Upper lobe of left lung (tissue), 6 donors: ENCODE measurements around the gene SCFD2. TPM values are rescaled to one million over a fixed set of nuclear protein-coding genes. Genes with fewer than 3 reads are reported as not detected.

ENCODE experiments used
- ATAC-seq, 2 donors: fragments of 200-7000 bp; cut with Tn5 transposase; one replicate each; pipeline ENCODE4 v1.9.1; 2022; ENCODE audit warnings: mild to moderate bottlenecking in 2 of 2, moderate library complexity in 2 of 2; ENCODE audit not compliant: low FRiP score in 2 of 2
- DNase-seq, 2 donors: peaks; one replicate each; pipeline ENCODE4 v3.0.0-alpha.2; 2019 to 2020
- H3K27ac ChIP-seq, 4 donors: fragments of 200-600 bp; sonication (generic); one replicate each; pipeline ENCODE4 v1.5.1; 2016 to 2019
- H3K27me3 ChIP-seq, 4 donors: fragments of 200-600 bp; sonication (generic); one replicate each; pipeline ENCODE4 v1.5.1; 2017 to 2019
- H3K36me3 ChIP-seq, 4 donors: fragments of 200-600 bp; sonication (generic); one replicate each; pipeline ENCODE4 v1.5.1; 2016 to 2019
- H3K4me1 ChIP-seq, 4 donors: fragments of 200-600 bp; sonication (generic); one replicate each; pipeline ENCODE4 v1.5.1; 2018 to 2019
- H3K4me3 ChIP-seq, 4 donors: fragments of 200-600 bp; sonication (generic); one replicate each; pipeline ENCODE4 v1.5.1; 2017 to 2019; ENCODE audit warnings: mild to moderate bottlenecking in 2 of 4, moderate library complexity in 1 of 4
- H3K9me3 ChIP-seq, 4 donors: fragments of 200-600 bp; sonication (generic); one replicate each; pipeline ENCODE4 v1.5.1; 2018 to 2019
- EP300 ChIP-seq, 4 donors: sonication (generic); formaldehyde crosslinking; IDR thresholded peaks; one replicate each; pipeline ENCODE4 v1.5.1; 2017; ENCODE audit warnings: antibody characterized with exemption in 4 of 4, control low read depth in 2 of 4
- POLR2A ChIP-seq, 4 donors: fragments of 450-650 bp; IDR thresholded peaks; one replicate each; pipeline ENCODE4 v1.5.1; 2016 to 2017; ENCODE audit warnings: antibody characterized with exemption in 4 of 4, mild to moderate bottlenecking in 2 of 4
- POLR2AphosphoS5 ChIP-seq, 2 donors: sonication (generic); formaldehyde crosslinking; IDR thresholded peaks; one replicate each; pipeline ENCODE4 v1.5.1; 2017; ENCODE audit warnings: antibody characterized with exemption in 2 of 2
- WGBS, 2 donors: methylation state at CpG; one replicate each; pipeline ENCODE4 v1.1.5; 2017 to 2018; 5-methylcytosine and 5-hydroxymethylcytosine counted together
- total RNA-seq, 6 donors: library from RNA; depleted of rRNA in 4 of 6; stranded (reverse); fragments of >200 nt in 4 of 6; gene quantifications; one replicate each; pipeline versions ENCODE4 v1.1.0 to v1.2.1, GENCODE V29; 2016 to 2021
- TF ChIP-seq, protein P1 (sequence below), 6 experiments: fragments of 450-650 bp in 4 of 6; fragments of 200-600 bp in 2 of 6; sonication (generic) in 2 of 6; IDR thresholded peaks; one replicate each; pipeline ENCODE4 v1.5.1; 2016 to 2019; ENCODE audit warnings: antibody characterized with exemption in 6 of 6
- donor health status: DM: no; HTN: no; CAD: no; lungs with moderate emphysema.
- donor health status: DM: no; HTN: yes; CAD: no; lungs with severe emphysema.

The SCFD2 gene
- total RNA-seq, 6 donors from 2014 or later, result 15.2 to 33.5 (median 20.0) TPM

DNA sequence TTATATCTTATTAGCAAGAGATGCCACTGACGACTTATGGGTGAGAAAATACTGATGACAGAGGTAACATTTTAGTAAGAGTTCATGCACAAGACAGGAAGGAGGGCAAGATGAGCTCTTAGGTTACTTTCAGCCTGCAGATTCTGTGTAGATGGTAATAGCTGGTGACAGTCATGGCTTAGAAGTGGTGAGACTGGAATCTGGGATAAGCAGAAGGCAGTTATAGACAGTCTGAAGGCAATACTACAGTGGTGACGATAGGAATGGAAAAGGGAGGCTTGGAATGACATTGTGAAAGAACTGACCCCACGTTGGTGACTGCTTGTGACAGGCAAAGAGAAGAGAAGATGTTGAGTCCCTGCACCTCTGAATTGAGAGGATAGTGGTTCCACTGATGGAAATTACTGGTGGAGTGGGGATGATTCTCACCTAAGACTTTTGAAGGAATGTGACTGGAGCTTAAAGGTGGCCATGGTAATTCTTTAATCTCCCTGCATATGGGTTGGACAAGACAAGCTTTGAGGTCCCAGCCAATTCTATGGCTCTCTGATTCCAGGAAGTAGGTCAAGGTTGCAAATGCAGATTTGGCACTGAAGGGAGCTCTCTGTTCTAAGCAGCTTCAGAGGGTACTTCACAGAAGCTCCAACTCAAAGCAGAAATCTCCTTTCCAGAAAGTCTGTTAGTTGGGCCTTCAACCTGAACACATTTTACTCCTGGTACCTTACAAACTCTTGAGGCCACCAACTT, 404.0 kb downstream of the SCFD2 start:
- Histone ChIP-seq H3K27ac (no peak overlapping the region), H3K36me3 (no peaks in the 10 kb centered on the region), H3K4me3 (no peak overlapping the region), H3K9me3 (no peaks in the 10 kb centered on the region), H3K27me3 (no peaks in the 10 kb centered on the region), H3K4me1 (peaks cover 0 to 11% (median 5%) of the 10 kb centered on the region in 4 donors)
- WGBS, 2 donors, result 93 to 95% methylated on average over 3 of the region's 3 CpGs
- DNase-seq, result no peak
- TF ChIP-seq POLR2AphosphoS5 (IDR thresholded peaks at IDR 0.05) (no peak), EP300 (IDR thresholded peaks at IDR 0.05) (no peak), POLR2A (IDR thresholded peaks at IDR 0.05) (no peak)
- TF ChIP-seq, protein P1, sequence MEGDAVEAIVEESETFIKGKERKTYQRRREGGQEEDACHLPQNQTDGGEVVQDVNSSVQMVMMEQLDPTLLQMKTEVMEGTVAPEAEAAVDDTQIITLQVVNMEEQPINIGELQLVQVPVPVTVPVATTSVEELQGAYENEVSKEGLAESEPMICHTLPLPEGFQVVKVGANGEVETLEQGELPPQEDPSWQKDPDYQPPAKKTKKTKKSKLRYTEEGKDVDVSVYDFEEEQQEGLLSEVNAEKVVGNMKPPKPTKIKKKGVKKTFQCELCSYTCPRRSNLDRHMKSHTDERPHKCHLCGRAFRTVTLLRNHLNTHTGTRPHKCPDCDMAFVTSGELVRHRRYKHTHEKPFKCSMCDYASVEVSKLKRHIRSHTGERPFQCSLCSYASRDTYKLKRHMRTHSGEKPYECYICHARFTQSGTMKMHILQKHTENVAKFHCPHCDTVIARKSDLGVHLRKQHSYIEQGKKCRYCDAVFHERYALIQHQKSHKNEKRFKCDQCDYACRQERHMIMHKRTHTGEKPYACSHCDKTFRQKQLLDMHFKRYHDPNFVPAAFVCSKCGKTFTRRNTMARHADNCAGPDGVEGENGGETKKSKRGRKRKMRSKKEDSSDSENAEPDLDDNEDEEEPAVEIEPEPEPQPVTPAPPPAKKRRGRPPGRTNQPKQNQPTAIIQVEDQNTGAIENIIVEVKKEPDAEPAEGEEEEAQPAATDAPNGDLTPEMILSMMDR (IDR thresholded peaks at IDR 0.05), result no peak
- ATAC-seq, result no peak

DNA sequence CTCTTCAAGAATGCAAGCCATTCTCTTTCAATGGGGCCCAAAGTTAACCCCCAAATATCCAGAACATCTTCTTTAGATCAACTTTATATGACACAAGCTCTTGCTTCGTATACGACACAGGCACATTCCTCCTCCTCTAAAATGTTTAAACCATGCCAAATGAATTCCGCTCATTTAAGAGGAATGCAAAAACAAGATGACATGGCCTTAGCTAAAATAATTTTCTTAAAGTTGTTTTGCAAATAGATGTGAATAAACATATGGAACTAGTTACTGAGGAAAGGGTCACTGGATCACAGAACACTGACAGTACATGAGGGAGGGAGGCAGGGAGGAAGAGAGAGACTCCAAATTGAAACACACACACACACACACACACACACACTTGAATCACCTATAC, 406.3 kb downstream of the SCFD2 start:
- Histone ChIP-seq H3K4me1 (peaks cover 0 to 11% (median 6%) of the 10 kb centered on the region in 4 donors), H3K27ac (no peak overlapping the region), H3K9me3 (no peaks in the 10 kb centered on the region), H3K36me3 (no peaks in the 10 kb centered on the region), H3K27me3 (no peaks in the 10 kb centered on the region), H3K4me3 (no peak overlapping the region)
- ATAC-seq (no peak), DNase-seq (no peak)
- no peak for TF ChIP-seq POLR2A (IDR thresholded peaks at IDR 0.05)
- no peak for TF ChIP-seq EP300 (IDR thresholded peaks at IDR 0.05)
- TF ChIP-seq POLR2AphosphoS5 (IDR thresholded peaks at IDR 0.05), result no peak
- TF ChIP-seq, protein P1 (IDR thresholded peaks at IDR 0.05), result no peak
- 85 to 87% methylated on average over 3 of the region's 3 CpGs for WGBS, 2 donors

DNA sequence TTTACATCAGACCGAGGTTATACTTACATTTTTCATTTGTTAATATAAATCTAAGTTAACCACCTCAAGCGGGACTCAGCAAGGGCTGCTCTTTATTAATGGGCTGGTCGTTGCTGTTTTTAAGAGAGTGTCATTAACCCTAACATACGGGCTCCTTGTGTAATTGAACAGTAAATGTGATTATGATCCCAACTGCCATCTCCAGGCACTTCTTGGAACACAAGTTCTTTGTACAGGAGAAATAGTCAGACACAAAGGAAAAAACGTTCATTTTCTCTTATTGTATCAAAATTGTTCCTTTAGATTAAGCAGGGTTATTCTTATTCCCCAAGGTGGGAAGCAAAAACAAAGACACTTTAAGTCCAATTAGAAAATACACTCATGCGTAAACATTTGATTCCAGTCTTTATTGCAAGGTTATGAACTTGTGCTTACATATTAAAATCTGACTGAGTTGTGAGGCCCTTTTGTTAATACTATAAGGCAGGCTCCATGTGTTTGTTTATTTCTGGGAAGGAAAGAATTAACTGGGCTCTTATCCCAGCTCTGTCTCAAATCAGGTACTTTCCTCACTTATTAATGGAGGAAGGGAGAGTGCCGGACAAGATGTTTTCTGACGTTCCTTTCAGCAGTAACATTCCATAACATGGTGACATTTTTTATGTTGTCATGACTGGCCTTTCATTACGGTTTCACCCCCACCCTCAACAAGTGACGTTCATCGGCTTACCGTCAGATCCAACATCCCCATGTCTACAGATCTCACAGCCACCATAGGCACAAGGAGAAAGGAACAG, 407.8 kb downstream of the SCFD2 start:
- H3K27ac ChIP-seq, result no peak overlapping the region
- TF ChIP-seq POLR2A (IDR thresholded peaks at IDR 0.05) (no peak), POLR2AphosphoS5 (IDR thresholded peaks at IDR 0.05) (no peak), EP300 (IDR thresholded peaks at IDR 0.05) (no peak)
- TF ChIP-seq, protein P1 (IDR thresholded peaks at IDR 0.05), result no peak
- H3K36me3 ChIP-seq, result no peaks in the 10 kb centered on the region
- H3K4me3 ChIP-seq, result no peak overlapping the region
- DNase-seq (no peak), ATAC-seq (no peak)
- H3K4me1 ChIP-seq, result peaks cover 0 to 11% (median 6%) of the 10 kb centered on the region in 4 donors
- H3K9me3 ChIP-seq, result no peaks in the 10 kb centered on the region
- 49 to 51% methylated on average over 12 of the region's 12 CpGs for WGBS, 2 donors
- H3K27me3 ChIP-seq, result no peaks in the 10 kb centered on the region

- Histone ChIP-seq H3K4me3 (no peak overlapping the region), H3K36me3 (no peaks in the 10 kb centered on the region), H3K27me3 (no peaks in the 10 kb centered on the region), H3K4me1 (peaks cover 0 to 11% (median 6%) of the 10 kb centered on the region in 4 donors), H3K9me3 (no peaks in the 10 kb centered on the region), H3K27ac (no peak overlapping the region)
- WGBS, 2 donors, result 49 to 56% methylated on average over 9 of the region's 9 CpGs
- TF ChIP-seq EP300 (IDR thresholded peaks at IDR 0.05) (no peak), POLR2A (IDR thresholded peaks at IDR 0.05) (no peak)
- ATAC-seq (no peak), DNase-seq (no peak)
Measured at GRCh38 chr4:52957220-52957686, 408.6 kb downstream of the SCFD2 start.

- ATAC-seq, result no peak
- WGBS, 2 donors, result 67 to 77% methylated on average over 2 of the region's 2 CpGs
- TF ChIP-seq POLR2AphosphoS5 (IDR thresholded peaks at IDR 0.05) (no peak), EP300 (IDR thresholded peaks at IDR 0.05) (no peak), POLR2A (IDR thresholded peaks at IDR 0.05) (no peak)
- TF ChIP-seq, protein P1 (IDR thresholded peaks at IDR 0.05), result no peak
Measured at GRCh38 chr4:52956691-52957090, 409.2 kb downstream of the SCFD2 start.

More at GRCh38 chr4:52956691-52957090, 409.2 kb downstream of the SCFD2 start:
- H3K9me3 ChIP-seq, result no peaks in the 10 kb centered on the region
- H3K4me3 ChIP-seq, result no peak overlapping the region
- no peaks in the 10 kb centered on the region for H3K36me3 ChIP-seq
- no peak for DNase-seq
- H3K27me3 ChIP-seq, result no peaks in the 10 kb centered on the region
- H3K4me1 ChIP-seq, result peaks cover 0 to 11% (median 6%) of the 10 kb centered on the region in 4 donors
- no peak overlapping the region for H3K27ac ChIP-seq
